ENCODE data around the gene PKIG. TPM values are rescaled to one million over a fixed set of nuclear protein-coding genes. Genes with fewer than 3 reads are reported as not detected.

PKIG gene
- total RNA-seq, 1 experiment from 2014 or later, result 64.9 TPM

- Histone ChIP-seq H3K36me3 (ENCODE audit: insufficient read depth, low read length, poor library complexity, severe bottlenecking) (peaks cover under 1% of the 10 kb centered on the region), H3K4me1 (ENCODE audit: insufficient read depth, low read length, poor library complexity, severe bottlenecking) (peaks cover 47% of the 10 kb centered on the region), H3K27me3 (replicated peaks; ENCODE audit: insufficient read depth, low read depth, low read length, poor library complexity) (no peaks in the 10 kb centered on the region), H3K4me3 (ENCODE audit: low read depth, low read length, poor library complexity, severe bottlenecking) (no peak overlapping the region), H3K27ac (ENCODE audit: low read depth, low read length, poor library complexity, severe bottlenecking) (peak overlapping the region; percentile 81), H3K9me3 (ENCODE audit: low read depth, low read length, poor library complexity, severe bottlenecking) (no peaks in the 10 kb centered on the region)
- DNase-seq (ENCODE audit: low spot score), result peak; percentile 44
- BruUV-seq (replicated peaks), result no TSS peak
- TF ChIP-seq EZH2 (IDR thresholded peaks at IDR 0.05; ENCODE audit: borderline replicate concordance, low read depth, low read length, poor library complexity, severe bottlenecking) (no peak), CTCF (conservative IDR thresholded peaks at IDR 0.05; ENCODE audit: low read depth, low read length) (no peak)
- ChIA-PET CTCF (no interaction called here), POLR2A (ENCODE audit: low non-redundant PET) (no interaction called here)
- intact Hi-C loops (cut with micrococcal nuclease; ENCODE audit: unreplicated experiment), result loop anchor here (5.0 kb wide), 1 partner anchor 75 kb away; the partner anchor contains the start of gene SERINC3
These were observed 15.1 kb downstream of the PKIG start for GRCh38 chr20:44597516-44597915.

GRCh38 chr20:44597930-44598329 is 15.6 kb downstream of the PKIG start:
- ChIA-PET CTCF (interaction anchor here (0.9 kb wide), 1 partner anchor 12 kb away, joined by 3 read pairs; no protein-coding TSS in a partner anchor), POLR2A (ENCODE audit: low non-redundant PET) (interaction anchor here (0.6 kb wide), 1 partner anchor 834 kb away, joined by 3 read pairs; no protein-coding TSS in a partner anchor)
- peaks cover 47% of the 10 kb centered on the region for H3K4me1 ChIP-seq (ENCODE audit: insufficient read depth, low read length, poor library complexity, severe bottlenecking)
- no peak overlapping the region for H3K4me3 ChIP-seq (ENCODE audit: low read depth, low read length, poor library complexity, severe bottlenecking)
- no TSS peak for BruUV-seq (replicated peaks)
- no peaks in the 10 kb centered on the region for H3K27me3 ChIP-seq (replicated peaks; ENCODE audit: insufficient read depth, low read depth, low read length, poor library complexity)
- no peak for TF ChIP-seq EZH2 (IDR thresholded peaks at IDR 0.05; ENCODE audit: borderline replicate concordance, low read depth, low read length, poor library complexity, severe bottlenecking)
- TF ChIP-seq CTCF (conservative IDR thresholded peaks at IDR 0.05; ENCODE audit: low read depth, low read length), result no peak
- intact Hi-C loops (cut with micrococcal nuclease; ENCODE audit: unreplicated experiment), result loop anchor here (5.0 kb wide), 1 partner anchor 76 kb away; the partner anchor contains the start of gene SERINC3
- H3K36me3 ChIP-seq (ENCODE audit: insufficient read depth, low read length, poor library complexity, severe bottlenecking), result no peaks in the 10 kb centered on the region
- DNase-seq (ENCODE audit: low spot score), result no peak
- no peaks in the 10 kb centered on the region for H3K9me3 ChIP-seq (ENCODE audit: low read depth, low read length, poor library complexity, severe bottlenecking)
- H3K27ac ChIP-seq (ENCODE audit: low read depth, low read length, poor library complexity, severe bottlenecking), result peak overlapping the region; percentile 81

- TSS peak; percentile 53 for BruUV-seq (replicated peaks)
- DNase-seq (ENCODE audit: low spot score), result peak; percentile 92
- peaks cover 47% of the 10 kb centered on the region for H3K4me1 ChIP-seq (ENCODE audit: insufficient read depth, low read length, poor library complexity, severe bottlenecking)
- H3K4me3 ChIP-seq (ENCODE audit: low read depth, low read length, poor library complexity, severe bottlenecking), result no peak overlapping the region
- CTCF ChIA-PET, result interaction anchor here (0.9 kb wide), 1 partner anchor 12 kb away, joined by 3 read pairs; no protein-coding TSS in a partner anchor
- H3K27me3 ChIP-seq (replicated peaks; ENCODE audit: insufficient read depth, low read depth, low read length, poor library complexity), result no peaks in the 10 kb centered on the region
- intact Hi-C loops (cut with micrococcal nuclease; ENCODE audit: unreplicated experiment), result loop anchor here (5.0 kb wide), 1 partner anchor 76 kb away; the partner anchor contains the start of gene SERINC3
- POLR2A ChIA-PET (ENCODE audit: low non-redundant PET), result interaction anchor here (0.5 to 0.6 kb wide), 2 partner anchors 605 to 834 kb away, joined by 3 to 5 read pairs; no protein-coding TSS in a partner anchor
- H3K27ac ChIP-seq (ENCODE audit: low read depth, low read length, poor library complexity, severe bottlenecking), result peak overlapping the region; percentile 81
- H3K36me3 ChIP-seq (ENCODE audit: insufficient read depth, low read length, poor library complexity, severe bottlenecking), result no peaks in the 10 kb centered on the region
- H3K9me3 ChIP-seq (ENCODE audit: low read depth, low read length, poor library complexity, severe bottlenecking), result no peaks in the 10 kb centered on the region
- TF ChIP-seq CTCF (conservative IDR thresholded peaks at IDR 0.05; ENCODE audit: low read depth, low read length) (peak; percentile 36; the same call in 1 of the 2 replicates), EZH2 (IDR thresholded peaks at IDR 0.05; ENCODE audit: borderline replicate concordance, low read depth, low read length, poor library complexity, severe bottlenecking) (no peak)
These were observed 16.3 kb downstream of the PKIG start for GRCh38 chr20:44598423-44599305.

Data from A673 (cell line).